Measurements from ENCODE around the gene TBKBP1. TPM values are rescaled to one million over a fixed set of nuclear protein-coding genes. Genes with fewer than 3 reads are reported as not detected.

Gene TBKBP1
- total and polyA plus RNA-seq, 2 of the 4 experiments (the other 2 are of a cell fraction): 3.4 to 8.5 TPM

- no peak overlapping the region for H3K4ac ChIP-seq (ENCODE audit: low read depth, low read length)
- ChIA-PET CTCF (interaction anchor here (0.6 to 1.3 kb wide), 3 partner anchors 74 to 103 kb away, joined by 3 read pairs; no protein-coding TSS in a partner anchor), POLR2A (ENCODE audit: unreplicated experiment) (interaction anchor here (0.6 kb wide), 1 partner anchor 527 kb away, joined by 3 read pairs; no protein-coding TSS in a partner anchor)
- H2BK120ac ChIP-seq (ENCODE audit: low read depth, low read length): no peak overlapping the region
- no peak overlapping the region for H2AK5ac ChIP-seq (ENCODE audit: low read depth, low read length)
- peaks cover 5 to 8% of the 10 kb centered on the region in 2 experiments; a peak in 2 of 4 replicates for H3K79me1 ChIP-seq (ENCODE audit: low read depth in 1 of 2, low read length in 2 of 2)
- no peak overlapping the region for H2AK9ac ChIP-seq (replicated peaks; ENCODE audit: low read depth, low read length, poor library complexity)
- BruUV-seq (replicated peaks): no TSS peak
- no peak overlapping the region for H3K18ac ChIP-seq (ENCODE audit: low read depth, low read length)
- H2BK20ac ChIP-seq (ENCODE audit: low read depth, low read length): no peak overlapping the region
- no peaks in the 10 kb centered on the region for H3K9me3 ChIP-seq (ENCODE audit: control insufficient read depth, insufficient read depth, low read length)
- WGBS, 2 experiments (ENCODE audit: extremely low coverage in 2 of 2, insufficient read length in 1 of 2): no CpG with 5 or more reads among the region's 9 CpGs
- H3K27ac ChIP-seq (ENCODE audit: insufficient read depth, low read length): no peak overlapping the region
- no peak overlapping the region for H2BK5ac ChIP-seq (ENCODE audit: low read depth, low read length, poor library complexity, severe bottlenecking)
- H3K14ac ChIP-seq (replicated peaks; ENCODE audit: low read depth, low read length): no peak overlapping the region
- H4K8ac ChIP-seq (ENCODE audit: low read depth in 2 of 2, low read length in 2 of 2): no peak overlapping the region
- H4K91ac ChIP-seq (ENCODE audit: insufficient read depth, low read depth, low read length): no peak overlapping the region
- no peak overlapping the region for H3K9ac ChIP-seq (ENCODE audit: low read depth, low read length)
- no peak overlapping the region for H4K5ac ChIP-seq (ENCODE audit: low read depth, low read length)
- H4K20me1 ChIP-seq (ENCODE audit: insufficient read depth, low read length): peaks cover 13% of the 10 kb centered on the region; the same call in 1 of the 2 replicates
- H3K4me2 ChIP-seq (ENCODE audit: low read depth, low read length): no peak overlapping the region
- in situ Hi-C loops (cut with MboI; ENCODE audit: low sequenced_read_pairs) (no loop called here), dilution Hi-C loops (cut with HindIII; ENCODE audit: low sequenced_read_pairs, unreplicated experiment) (no loop called here), intact Hi-C loops (cut with micrococcal nuclease) (loop anchor here (2.0 kb wide), 2 partner anchors 91 to 193 kb away; no protein-coding TSS in a partner anchor)
- ATAC-seq (ENCODE audit: low read depth): no peak
- H3K4me3 ChIP-seq (ENCODE audit: insufficient read depth, low read depth, low read length): no peak overlapping the region
- no peak overlapping the region for H2BK15ac ChIP-seq (ENCODE audit: low read depth, low read length)
- H2AFZ ChIP-seq (replicated peaks; ENCODE audit: low read length, poor library complexity): no peak overlapping the region
- TF ChIP-seq FOS (IDR thresholded peaks at IDR 0.05; ENCODE audit: low read depth, low read length) (no peak), USF2 (IDR thresholded peaks at IDR 0.05; ENCODE audit: low read depth, low read length) (no peak), CHD1 (IDR thresholded peaks at IDR 0.05; ENCODE audit: low read depth, low read length) (no peak)
- TF ChIP-seq, protein P1, sequence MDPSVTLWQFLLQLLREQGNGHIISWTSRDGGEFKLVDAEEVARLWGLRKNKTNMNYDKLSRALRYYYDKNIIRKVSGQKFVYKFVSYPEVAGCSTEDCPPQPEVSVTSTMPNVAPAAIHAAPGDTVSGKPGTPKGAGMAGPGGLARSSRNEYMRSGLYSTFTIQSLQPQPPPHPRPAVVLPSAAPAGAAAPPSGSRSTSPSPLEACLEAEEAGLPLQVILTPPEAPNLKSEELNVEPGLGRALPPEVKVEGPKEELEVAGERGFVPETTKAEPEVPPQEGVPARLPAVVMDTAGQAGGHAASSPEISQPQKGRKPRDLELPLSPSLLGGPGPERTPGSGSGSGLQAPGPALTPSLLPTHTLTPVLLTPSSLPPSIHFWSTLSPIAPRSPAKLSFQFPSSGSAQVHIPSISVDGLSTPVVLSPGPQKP (IDR thresholded peaks at IDR 0.05; ENCODE audit: borderline replicate concordance, low read depth, low read length): no peak
- DNase-seq: no peak
- peaks cover 25% of the 10 kb centered on the region; the same call in 1 of the 2 replicates for H3K36me3 ChIP-seq (ENCODE audit: control insufficient read depth, insufficient read depth, low read length)
- H3K56ac ChIP-seq (ENCODE audit: extremely low read depth, insufficient read depth, low read length): no peak overlapping the region
- H3K27me3 ChIP-seq (ENCODE audit: control insufficient read depth, insufficient read depth, low read length): no peaks in the 10 kb centered on the region
- 0 out of 2 replicates have a peak, but pooled peaks cover 3% of the 10 kb centered on the region for H3K9me1 ChIP-seq (ENCODE audit: insufficient read depth, low read length)
- peaks cover 8% of the 10 kb centered on the region for H3K4me1 ChIP-seq (ENCODE audit: control insufficient read depth, insufficient read depth, low read length)
- no peak overlapping the region for H3K23ac ChIP-seq (ENCODE audit: low read depth, low read length)
Observed at GRCh38 chr17:47697906-47698711, 4.1 kb downstream of the TBKBP1 start.

Measured in IMR-90 (cell line).